HG02885 (cell line): ENCODE measurements around the gene VGLL3.
"Not testable (repeated sequence)": the region's sequence is repeated elsewhere in the genome, so short reads cannot be mapped to it uniquely, and the experiment has no call there.

Source experiments
- ATAC-seq: cut with Tn5 transposase; IDR thresholded peaks from one replicate; pipeline ENCODE4 v1.9.1; 2021; ENCODE audit warnings: mild to moderate bottlenecking; ENCODE audit not compliant: unreplicated experiment, poor library complexity

VGLL3 gene

GRCh38 chr3:86990012-86990733, 776 bp downstream of the VGLL3 start:
- ATAC-seq, result peak; percentile 28

- no peak for ATAC-seq
These were observed 1.3 kb downstream of the VGLL3 start for GRCh38 chr3:86989611-86990010.

- ATAC-seq, result no peak
These were observed 1.9 kb downstream of the VGLL3 start for GRCh38 chr3:86989006-86989405.

DNA sequence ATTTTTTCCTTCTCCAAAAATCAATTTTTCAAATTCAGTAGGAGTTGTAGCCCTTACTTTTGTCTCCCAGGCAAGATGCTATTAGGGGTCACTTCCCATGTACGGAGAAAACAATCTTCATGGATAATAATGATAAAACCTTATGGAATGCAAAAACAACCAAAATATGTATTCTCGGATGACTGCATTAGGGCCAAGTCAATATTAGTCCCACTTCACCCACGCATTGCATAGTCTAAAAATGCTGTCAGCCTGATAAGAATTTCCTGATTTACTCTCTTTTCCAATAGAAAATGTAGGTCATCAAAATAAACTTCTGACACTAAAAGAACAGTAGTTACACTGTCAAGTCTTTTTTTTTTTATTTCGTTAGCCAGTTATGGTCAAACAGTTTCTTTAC, 2.7 kb downstream of the VGLL3 start:
- no peak for ATAC-seq

DNA sequence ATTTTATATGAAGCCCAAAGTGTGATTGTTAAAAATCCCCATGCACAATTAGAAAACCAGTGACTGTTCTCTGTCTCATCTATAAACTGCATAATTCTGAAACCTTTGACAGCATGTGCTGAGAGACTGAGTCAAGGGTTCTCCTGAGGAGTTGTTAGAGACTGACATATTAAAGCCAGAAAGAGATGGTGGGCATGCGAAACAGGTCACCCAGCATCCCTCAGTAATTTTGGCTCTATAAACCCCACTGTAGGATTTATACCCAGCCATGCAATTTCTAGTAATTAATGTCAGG, 3.6 kb downstream of the VGLL3 start:
- no peak for ATAC-seq

GRCh38 chr3:86986671-86987420, 4.1 kb downstream of the VGLL3 start:
- no peak for ATAC-seq

GRCh38 chr3:86985181-86985826, 5.6 kb downstream of the VGLL3 start:
- ATAC-seq, result no peak

GRCh38 chr3:86984271-86984670, 6.7 kb downstream of the VGLL3 start:
- ATAC-seq, result no peak

DNA sequence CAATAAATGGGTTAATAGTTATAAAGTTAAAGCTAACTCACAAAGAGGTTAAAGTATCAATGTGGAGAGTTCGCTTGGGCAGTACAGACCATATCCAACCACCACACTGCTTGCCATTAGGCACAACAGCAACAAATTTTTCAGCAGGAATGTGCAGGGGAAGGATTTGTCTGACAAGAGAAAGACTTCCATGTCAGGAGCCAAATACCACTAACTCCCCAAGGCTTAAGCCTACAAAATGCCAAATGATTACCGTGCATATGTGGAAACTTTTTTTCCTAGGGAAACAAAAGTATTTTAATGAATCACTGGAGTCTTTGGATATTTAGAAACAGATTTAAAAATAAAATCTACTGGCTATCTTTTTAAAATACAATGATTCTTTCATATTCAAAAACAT, 8.1 kb downstream of the VGLL3 start:
- no peak for ATAC-seq

- ATAC-seq, result no peak
These were observed 12.8 kb downstream of the VGLL3 start for GRCh38 chr3:86978111-86978551.

- ATAC-seq, result no peak
These were observed 14.7 kb downstream of the VGLL3 start for GRCh38 chr3:86976219-86976618.

- ATAC-seq, result not testable (repeated sequence)
These were observed 16.8 kb downstream of the VGLL3 start for GRCh38 chr3:86974177-86974576.

- ATAC-seq, result no peak
These were observed 17.5 kb downstream of the VGLL3 start for GRCh38 chr3:86973440-86973839.

DNA sequence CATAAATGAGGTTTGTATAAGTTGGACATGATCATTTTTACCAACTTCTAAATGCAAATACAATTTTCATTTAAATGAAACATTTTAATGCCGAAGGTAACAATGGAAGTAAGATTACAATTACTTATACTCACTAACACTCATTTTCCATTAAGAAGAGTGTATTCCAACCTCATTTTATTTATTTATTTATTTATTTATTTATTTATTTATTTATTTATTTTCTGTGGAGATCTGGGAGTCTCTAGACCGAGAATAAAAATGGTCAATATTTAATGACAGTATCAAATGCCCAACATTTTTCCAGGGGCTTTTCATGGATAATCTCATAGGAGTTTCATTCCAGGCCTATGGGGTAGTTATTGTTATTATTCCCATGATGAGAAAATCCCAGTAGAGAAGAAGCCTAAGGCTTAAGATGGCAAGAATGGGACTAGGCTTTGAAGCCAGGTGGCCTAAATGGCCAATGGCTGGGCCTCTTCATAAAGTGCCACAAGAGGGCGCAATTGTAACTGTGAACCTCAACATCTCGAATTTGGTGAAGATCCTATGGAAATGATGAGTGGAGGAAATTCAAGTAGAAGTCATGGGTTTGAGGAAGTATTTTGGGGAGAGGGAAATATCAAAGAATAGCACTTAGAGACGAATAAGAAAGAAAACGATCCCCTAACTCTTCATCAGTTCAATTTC, 21.3 kb downstream of the VGLL3 start:
- peak; percentile 85 for ATAC-seq

DNA sequence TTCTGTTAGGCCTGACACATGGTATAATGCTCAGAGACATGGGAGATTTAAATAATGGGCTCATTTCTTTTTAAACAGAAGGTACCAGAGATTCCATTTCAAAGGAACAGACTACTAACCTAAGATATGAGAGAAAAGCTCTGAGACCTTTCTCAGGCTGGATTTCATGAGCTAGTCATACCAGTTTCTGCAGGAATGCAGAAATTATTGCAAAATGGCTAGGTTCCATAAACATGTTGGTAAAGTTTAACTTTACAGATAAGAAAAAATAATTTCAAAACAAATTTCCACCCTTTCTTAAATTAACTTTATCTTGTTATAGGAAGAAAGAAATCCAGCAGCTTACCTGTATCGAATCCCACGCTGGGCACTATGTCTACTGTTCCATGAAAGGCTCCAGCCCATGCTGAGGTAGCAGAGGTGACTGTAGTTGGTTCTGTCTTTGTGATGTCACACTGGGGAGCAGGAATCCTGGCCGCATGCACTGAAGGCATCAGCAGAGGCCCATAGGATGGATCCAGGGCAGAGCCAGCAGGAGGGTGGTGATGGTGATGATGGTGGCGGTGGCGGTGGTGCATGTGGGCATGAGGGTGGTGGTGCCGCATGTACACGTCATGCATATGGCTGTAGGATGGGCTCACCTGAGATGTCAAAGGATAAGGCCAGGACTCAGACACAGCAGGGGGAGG, 22.6 kb downstream of the VGLL3 start:
- no peak for ATAC-seq

DNA sequence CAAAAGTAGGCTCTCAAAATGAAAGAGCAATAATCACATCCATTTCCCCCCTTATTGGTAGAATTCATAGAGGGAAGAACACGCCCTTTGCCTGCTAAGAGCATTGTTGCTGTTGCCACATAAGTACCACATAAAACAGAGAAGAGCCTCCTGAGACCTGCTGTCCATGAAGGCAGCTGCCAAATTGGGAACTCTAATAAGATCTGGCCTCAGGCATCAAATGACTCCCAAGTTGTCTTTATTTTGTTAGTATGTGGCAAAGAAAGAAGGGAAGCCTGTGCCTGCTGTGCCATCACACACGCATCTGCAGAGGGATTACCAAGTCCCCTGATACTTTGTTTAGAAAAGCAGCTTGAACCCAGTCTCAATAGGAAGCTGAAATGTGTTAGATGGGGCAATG, 23.9 kb downstream of the VGLL3 start:
- ATAC-seq, result no peak

DNA sequence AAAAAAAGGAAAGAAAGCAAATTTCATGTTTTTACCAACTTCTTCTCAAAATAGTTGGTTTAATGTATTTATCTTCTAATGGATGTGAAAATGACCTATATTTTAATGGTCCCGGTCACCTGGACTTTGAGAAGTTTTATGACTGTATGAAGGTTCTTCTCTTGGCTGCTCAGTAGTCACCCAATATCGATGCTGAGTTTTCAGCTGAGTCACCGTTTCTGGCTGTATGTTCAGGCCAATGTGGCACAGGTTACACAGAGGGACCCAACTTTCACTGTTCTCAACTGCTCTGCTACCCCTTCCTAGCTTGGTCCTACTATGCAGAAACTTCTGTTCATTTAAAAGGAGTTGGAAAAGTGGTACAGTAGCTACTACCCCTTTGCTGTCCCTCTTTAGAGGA, 25.8 kb downstream of the VGLL3 start:
- no peak for ATAC-seq

- no peak for ATAC-seq
These were observed 27.3 kb downstream of the VGLL3 start for GRCh38 chr3:86963611-86964010.

DNA sequence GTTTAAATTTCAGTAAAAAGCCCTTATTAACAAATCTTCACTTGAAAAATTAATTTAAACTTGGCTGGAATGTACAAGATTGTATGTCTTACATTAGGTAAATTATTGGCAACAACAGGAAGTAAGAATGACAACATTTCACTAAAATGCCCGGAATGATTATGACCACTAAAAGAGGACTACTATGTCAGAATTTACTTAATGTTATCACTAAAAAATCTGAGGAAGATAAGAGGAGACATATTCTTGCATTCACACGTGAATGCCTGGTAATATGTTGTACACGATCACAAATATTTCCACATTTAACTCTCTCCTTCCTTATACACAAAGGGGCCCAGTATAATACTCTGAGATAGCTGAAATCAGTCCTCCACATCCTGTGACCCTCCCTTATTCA, 29.7 kb downstream of the VGLL3 start:
- no peak for ATAC-seq

DNA sequence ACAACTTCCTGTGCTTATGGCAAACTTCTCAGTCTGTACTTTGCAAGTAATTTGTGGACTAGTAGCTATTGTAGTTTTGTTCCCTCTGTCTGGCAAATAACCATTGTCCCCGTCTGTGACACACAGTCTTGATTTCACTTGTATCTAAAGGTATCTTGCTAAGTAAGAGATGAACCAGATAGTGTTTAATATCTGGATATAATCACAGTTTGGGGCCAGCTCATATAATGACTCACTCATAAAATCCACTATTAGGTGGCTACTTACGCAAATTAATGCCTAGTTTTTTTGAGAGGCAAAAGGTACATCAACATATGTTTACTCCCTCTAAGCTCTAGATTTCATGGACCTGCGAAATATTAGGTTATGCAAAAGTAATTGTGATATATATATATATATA, 30.4 kb downstream of the VGLL3 start:
- no peak for ATAC-seq
